HepG2 (cell line): Measurements from ENCODE around the gene SMIM24. TPM values are rescaled to one million over a fixed set of nuclear protein-coding genes. Genes with fewer than 3 reads are reported as not detected.

Experiments used
- EED ChIP-seq: sonication (generic); formaldehyde crosslinking; IDR thresholded peaks from 2 replicates; pipeline ENCODE4 v1.5.0; 2020; ENCODE audit warnings: mild to moderate bottlenecking, missing genetic modification reagents
- HNRNPK ChIP-seq: fragments of 200-400 bp; formaldehyde crosslinking; IDR thresholded peaks from 2 replicates; pipeline ENCODE4 v1.6.1; 2018; ENCODE audit warnings: low read length, low read depth, moderate library complexity, mild to moderate bottlenecking; ENCODE audit not compliant: poor library complexity, severe bottlenecking
- PTBP1 ChIP-seq: fragments of 200-400 bp; formaldehyde crosslinking; IDR thresholded peaks from 2 replicates; pipeline ENCODE4 v1.6.1; 2018; ENCODE audit warnings: low read length, low read depth; ENCODE audit not compliant: poor library complexity, severe bottlenecking
- RAD51 ChIP-seq: fragments of 450-650 bp; IDR thresholded peaks from 2 replicates; pipeline ENCODE4 v1.6.1; 2016; ENCODE audit warnings: borderline replicate concordance
- RBAK ChIP-seq: sonication (generic); formaldehyde crosslinking; IDR thresholded peaks from 2 replicates; pipeline ENCODE4 v1.5.1; 2020; ENCODE audit warnings: mild to moderate bottlenecking, missing genetic modification reagents
- RFX1 ChIP-seq: fragments of 450-650 bp; IDR thresholded peaks from 2 replicates; pipeline ENCODE4 v1.6.1; 2017
- RFX5 ChIP-seq: IDR thresholded peaks from 2 replicates; pipeline ENCODE4 v1.6.1; 2011; ENCODE audit warnings: low read depth, low read length, improper control_type of control experiment
- SALL1 ChIP-seq: sonication (generic); formaldehyde crosslinking; IDR thresholded peaks from 2 replicates; pipeline ENCODE4 v1.8.0; 2022; ENCODE audit warnings: mild to moderate bottlenecking, missing genetic modification reagents
- ZNF543 ChIP-seq: sonication (generic); formaldehyde crosslinking; IDR thresholded peaks from 2 replicates; pipeline ENCODE4 v1.4.0; 2020; ENCODE audit warnings: mild to moderate bottlenecking, missing genetic modification reagents
- ZNF776 ChIP-seq: sonication (generic); formaldehyde crosslinking; IDR thresholded peaks from 2 replicates; pipeline ENCODE4 v1.4.0; 2020; ENCODE audit warnings: mild to moderate bottlenecking, missing genetic modification reagents
- ZSCAN9 ChIP-seq: IDR thresholded peaks from 2 replicates; pipeline ENCODE4 v1.6.1; 2016; ENCODE audit warnings: borderline replicate concordance
- polyA plus RNA-seq, 8 experiments: library from polyadenylated mRNA; depleted of rRNA in 3 of 8; stranded (reverse) in 7 of 8; unstranded in 1 of 8; fragments of >200 nt; fragmentation: Illumina TruSeq in 4 of 8; extraction: Trizol in 4 of 8; gene quantifications; 2 replicates each; pipeline versions ENCODE4 v1.2.1 to v1.2.3, GENCODE V29; 2011 to 2016; ENCODE audit warnings: low read depth in 4 of 8, missing spikeins in 1 of 8, mixed read lengths in 1 of 8; ENCODE audit not compliant: insufficient read depth in 1 of 8
- total RNA-seq, 5 experiments: library from RNA; depleted of rRNA; stranded (reverse); fragments of >200 nt; fragmentation: Illumina TruSeq; extraction: Trizol; gene quantifications; 2 replicates each; pipeline ENCODE4 v1.2.3, GENCODE V29; 2016; ENCODE audit warnings: low read depth in 1 of 5
- TF ChIP-seq, protein P1 (sequence below), 2 experiments: IDR thresholded peaks; 2 replicates each; pipeline ENCODE4 v1.6.1; 2011 to 2012; ENCODE audit warnings: low read length in 2 of 2, borderline replicate concordance in 1 of 2, low read depth in 1 of 2, mild to moderate bottlenecking in 1 of 2, moderate library complexity in 1 of 2
- TF ChIP-seq, protein P2 (sequence below): sonication (generic); formaldehyde crosslinking; conservative IDR thresholded peaks from 2 replicates; pipeline ENCODE4 v1.8.0; 2022; ENCODE audit warnings: mild to moderate bottlenecking, moderate library complexity, missing genetic modification reagents
- TF ChIP-seq, protein P3 (sequence below): IDR thresholded peaks from 2 replicates; pipeline ENCODE4 v1.6.1; 2016; ENCODE audit warnings: mild to moderate bottlenecking, missing biosample characterization, missing genetic modification reagents
- TF ChIP-seq, protein P4 (sequence below): sonication (generic); formaldehyde crosslinking; IDR thresholded peaks from 2 replicates; pipeline ENCODE4 v1.8.0; 2022; ENCODE audit warnings: mild to moderate bottlenecking, missing genetic modification reagents
- TF ChIP-seq, protein P5 (sequence below): sonication (generic); formaldehyde crosslinking; IDR thresholded peaks from 2 replicates; pipeline ENCODE4 v1.4.0; 2020; ENCODE audit warnings: missing genetic modification reagents
- TF ChIP-seq, protein P6 (sequence below): IDR thresholded peaks from 2 replicates; pipeline ENCODE4 v1.6.1; 2016; ENCODE audit warnings: mild to moderate bottlenecking
- TF ChIP-seq, protein P7 (sequence below): IDR thresholded peaks from 2 replicates; pipeline ENCODE4 v1.6.1; 2016; ENCODE audit warnings: control low read depth

The SMIM24 gene
- total and polyA plus RNA-seq, 2 of the 13 experiments (the other 11 are each of a cell fraction or from before 2014, with no cell fraction given), result 11.2 to 70.6 TPM

DNA sequence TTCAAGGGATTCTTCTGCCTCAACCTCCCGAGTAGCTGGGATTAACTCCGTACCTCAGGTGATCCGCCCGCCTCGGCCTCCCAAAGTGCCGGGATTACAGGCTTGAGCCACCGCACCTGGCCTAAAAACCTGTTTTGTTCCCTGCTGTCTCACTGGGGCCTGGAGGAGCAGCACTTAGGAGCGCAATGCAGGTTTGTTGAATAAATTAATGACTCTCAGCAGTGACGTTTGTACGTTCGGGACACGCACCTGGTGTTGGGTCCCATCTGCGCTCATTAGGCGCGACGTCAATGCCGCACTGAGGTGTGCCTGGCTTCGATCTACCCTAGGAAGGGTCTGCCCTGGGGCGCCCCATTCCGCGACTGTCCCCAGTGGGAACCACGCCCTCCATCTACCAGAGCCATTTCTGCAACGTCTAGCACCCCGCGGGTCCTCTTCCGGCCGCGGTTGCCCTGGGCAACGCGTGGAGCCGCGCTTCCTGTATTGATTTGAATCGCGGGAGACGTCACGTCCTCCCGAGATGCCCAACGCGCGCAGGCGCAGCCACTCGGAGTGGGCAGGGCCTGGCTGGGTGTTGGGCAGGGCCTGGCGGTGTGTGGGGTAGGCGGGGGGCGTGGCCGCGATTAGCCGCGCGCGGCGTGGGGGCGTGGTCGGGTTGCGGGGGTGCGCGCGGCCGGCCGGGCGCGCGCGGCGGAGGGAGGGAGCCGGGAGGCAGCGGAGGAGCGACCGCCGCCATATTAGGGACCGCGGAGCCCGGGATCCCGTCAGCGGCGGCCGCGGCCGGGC lies 25.5 kb upstream of the SMIM24 start, which contains the start of gene FZR1 (continued):
- TF ChIP-seq, protein P1, sequence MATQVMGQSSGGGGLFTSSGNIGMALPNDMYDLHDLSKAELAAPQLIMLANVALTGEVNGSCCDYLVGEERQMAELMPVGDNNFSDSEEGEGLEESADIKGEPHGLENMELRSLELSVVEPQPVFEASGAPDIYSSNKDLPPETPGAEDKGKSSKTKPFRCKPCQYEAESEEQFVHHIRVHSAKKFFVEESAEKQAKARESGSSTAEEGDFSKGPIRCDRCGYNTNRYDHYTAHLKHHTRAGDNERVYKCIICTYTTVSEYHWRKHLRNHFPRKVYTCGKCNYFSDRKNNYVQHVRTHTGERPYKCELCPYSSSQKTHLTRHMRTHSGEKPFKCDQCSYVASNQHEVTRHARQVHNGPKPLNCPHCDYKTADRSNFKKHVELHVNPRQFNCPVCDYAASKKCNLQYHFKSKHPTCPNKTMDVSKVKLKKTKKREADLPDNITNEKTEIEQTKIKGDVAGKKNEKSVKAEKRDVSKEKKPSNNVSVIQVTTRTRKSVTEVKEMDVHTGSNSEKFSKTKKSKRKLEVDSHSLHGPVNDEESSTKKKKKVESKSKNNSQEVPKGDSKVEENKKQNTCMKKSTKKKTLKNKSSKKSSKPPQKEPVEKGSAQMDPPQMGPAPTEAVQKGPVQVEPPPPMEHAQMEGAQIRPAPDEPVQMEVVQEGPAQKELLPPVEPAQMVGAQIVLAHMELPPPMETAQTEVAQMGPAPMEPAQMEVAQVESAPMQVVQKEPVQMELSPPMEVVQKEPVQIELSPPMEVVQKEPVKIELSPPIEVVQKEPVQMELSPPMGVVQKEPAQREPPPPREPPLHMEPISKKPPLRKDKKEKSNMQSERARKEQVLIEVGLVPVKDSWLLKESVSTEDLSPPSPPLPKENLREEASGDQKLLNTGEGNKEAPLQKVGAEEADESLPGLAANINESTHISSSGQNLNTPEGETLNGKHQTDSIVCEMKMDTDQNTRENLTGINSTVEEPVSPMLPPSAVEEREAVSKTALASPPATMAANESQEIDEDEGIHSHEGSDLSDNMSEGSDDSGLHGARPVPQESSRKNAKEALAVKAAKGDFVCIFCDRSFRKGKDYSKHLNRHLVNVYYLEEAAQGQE (IDR thresholded peaks at IDR 0.05; ENCODE audit: borderline replicate concordance in 1 of 2, low read depth in 1 of 2, low read length in 2 of 2), result no peak
- peak; percentile 72 for TF ChIP-seq RFX5
- peak; percentile 76 for TF ChIP-seq SALL1
- TF ChIP-seq, protein P2, sequence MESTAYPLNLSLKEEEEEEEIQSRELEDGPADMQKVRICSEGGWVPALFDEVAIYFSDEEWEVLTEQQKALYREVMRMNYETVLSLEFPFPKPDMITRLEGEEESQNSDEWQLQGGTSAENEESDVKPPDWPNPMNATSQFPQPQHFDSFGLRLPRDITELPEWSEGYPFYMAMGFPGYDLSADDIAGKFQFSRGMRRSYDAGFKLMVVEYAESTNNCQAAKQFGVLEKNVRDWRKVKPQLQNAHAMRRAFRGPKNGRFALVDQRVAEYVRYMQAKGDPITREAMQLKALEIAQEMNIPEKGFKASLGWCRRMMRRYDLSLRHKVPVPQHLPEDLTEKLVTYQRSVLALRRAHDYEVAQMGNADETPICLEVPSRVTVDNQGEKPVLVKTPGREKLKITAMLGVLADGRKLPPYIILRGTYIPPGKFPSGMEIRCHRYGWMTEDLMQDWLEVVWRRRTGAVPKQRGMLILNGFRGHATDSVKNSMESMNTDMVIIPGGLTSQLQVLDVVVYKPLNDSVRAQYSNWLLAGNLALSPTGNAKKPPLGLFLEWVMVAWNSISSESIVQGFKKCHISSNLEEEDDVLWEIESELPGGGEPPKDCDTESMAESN (CRISPR knock-in tag), result peak; percentile 82
- TF ChIP-seq, protein P3, sequence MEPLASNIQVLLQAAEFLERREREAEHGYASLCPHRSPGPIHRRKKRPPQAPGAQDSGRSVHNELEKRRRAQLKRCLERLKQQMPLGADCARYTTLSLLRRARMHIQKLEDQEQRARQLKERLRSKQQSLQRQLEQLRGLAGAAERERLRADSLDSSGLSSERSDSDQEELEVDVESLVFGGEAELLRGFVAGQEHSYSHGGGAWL, result peak; percentile 38; the same call in 1 of the 2 replicates
- TF ChIP-seq, protein P4, sequence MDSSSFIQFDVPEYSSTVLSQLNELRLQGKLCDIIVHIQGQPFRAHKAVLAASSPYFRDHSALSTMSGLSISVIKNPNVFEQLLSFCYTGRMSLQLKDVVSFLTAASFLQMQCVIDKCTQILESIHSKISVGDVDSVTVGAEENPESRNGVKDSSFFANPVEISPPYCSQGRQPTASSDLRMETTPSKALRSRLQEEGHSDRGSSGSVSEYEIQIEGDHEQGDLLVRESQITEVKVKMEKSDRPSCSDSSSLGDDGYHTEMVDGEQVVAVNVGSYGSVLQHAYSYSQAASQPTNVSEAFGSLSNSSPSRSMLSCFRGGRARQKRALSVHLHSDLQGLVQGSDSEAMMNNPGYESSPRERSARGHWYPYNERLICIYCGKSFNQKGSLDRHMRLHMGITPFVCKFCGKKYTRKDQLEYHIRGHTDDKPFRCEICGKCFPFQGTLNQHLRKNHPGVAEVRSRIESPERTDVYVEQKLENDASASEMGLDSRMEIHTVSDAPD (CRISPR knock-in tag), result no peak
- TF ChIP-seq, protein P5, sequence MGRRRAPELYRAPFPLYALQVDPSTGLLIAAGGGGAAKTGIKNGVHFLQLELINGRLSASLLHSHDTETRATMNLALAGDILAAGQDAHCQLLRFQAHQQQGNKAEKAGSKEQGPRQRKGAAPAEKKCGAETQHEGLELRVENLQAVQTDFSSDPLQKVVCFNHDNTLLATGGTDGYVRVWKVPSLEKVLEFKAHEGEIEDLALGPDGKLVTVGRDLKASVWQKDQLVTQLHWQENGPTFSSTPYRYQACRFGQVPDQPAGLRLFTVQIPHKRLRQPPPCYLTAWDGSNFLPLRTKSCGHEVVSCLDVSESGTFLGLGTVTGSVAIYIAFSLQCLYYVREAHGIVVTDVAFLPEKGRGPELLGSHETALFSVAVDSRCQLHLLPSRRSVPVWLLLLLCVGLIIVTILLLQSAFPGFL, result no peak
- TF ChIP-seq ZNF776, result no peak
- TF ChIP-seq RFX1, result peak; percentile 98
- TF ChIP-seq, protein P6, sequence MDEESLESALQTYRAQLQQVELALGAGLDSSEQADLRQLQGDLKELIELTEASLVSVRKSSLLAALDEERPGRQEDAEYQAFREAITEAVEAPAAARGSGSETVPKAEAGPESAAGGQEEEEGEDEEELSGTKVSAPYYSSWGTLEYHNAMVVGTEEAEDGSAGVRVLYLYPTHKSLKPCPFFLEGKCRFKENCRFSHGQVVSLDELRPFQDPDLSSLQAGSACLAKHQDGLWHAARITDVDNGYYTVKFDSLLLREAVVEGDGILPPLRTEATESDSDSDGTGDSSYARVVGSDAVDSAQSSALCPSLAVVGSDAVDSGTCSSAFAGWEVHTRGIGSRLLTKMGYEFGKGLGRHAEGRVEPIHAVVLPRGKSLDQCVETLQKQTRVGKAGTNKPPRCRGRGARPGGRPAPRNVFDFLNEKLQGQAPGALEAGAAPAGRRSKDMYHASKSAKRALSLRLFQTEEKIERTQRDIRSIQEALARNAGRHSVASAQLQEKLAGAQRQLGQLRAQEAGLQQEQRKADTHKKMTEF (CRISPR knock-in tag), result peak; percentile 67
- TF ChIP-seq ZSCAN9 (CRISPR knock-in tag), result peak; percentile 69
- TF ChIP-seq, protein P7, sequence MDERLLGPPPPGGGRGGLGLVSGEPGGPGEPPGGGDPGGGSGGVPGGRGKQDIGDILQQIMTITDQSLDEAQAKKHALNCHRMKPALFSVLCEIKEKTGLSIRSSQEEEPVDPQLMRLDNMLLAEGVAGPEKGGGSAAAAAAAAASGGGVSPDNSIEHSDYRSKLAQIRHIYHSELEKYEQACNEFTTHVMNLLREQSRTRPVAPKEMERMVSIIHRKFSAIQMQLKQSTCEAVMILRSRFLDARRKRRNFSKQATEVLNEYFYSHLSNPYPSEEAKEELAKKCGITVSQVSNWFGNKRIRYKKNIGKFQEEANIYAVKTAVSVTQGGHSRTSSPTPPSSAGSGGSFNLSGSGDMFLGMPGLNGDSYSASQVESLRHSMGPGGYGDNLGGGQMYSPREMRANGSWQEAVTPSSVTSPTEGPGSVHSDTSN (CRISPR knock-in tag), result no peak
- TF ChIP-seq HNRNPK, result no peak
- TF ChIP-seq PTBP1, result no peak
- TF ChIP-seq RBAK (CRISPR knock-in tag), result no peak
- TF ChIP-seq RAD51, result no peak
- TF ChIP-seq ZNF543 (CRISPR knock-in tag), result no peak
- TF ChIP-seq EED, result no peak
